DMS153 (cell line): ENCODE measurements around the gene MED12L.

Experiments used
- DNase-seq: peaks from one replicate; lab custom pipeline; 2025; lab: John Stamatoyannopoulos, UW

Gene MED12L

GRCh38 chr3:151319628-151320027, 234.2 kb downstream of the MED12L start:
- no peak for DNase-seq

DNA sequence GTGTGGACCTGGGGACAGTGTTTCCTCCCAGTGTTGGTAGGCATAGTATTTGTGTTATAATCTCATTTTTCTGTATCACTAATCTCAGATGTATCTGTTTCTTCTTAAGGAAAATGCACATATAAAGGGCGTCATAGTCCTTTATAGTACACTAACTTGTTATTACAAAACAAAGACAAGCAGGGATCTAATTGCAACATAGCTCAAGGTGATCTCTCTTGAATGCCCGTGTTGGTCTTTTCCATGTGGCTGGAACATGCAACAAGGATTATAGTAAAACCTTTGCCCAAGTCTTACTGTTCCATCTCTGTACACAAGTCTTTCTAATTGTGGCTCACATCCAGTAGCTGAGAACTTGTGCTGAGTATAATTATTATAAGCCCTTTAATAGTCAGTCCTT, 234.7 kb downstream of the MED12L start:
- no peak for DNase-seq

GRCh38 chr3:151321526-151321925, 236.1 kb downstream of the MED12L start:
- DNase-seq: no peak

DNA sequence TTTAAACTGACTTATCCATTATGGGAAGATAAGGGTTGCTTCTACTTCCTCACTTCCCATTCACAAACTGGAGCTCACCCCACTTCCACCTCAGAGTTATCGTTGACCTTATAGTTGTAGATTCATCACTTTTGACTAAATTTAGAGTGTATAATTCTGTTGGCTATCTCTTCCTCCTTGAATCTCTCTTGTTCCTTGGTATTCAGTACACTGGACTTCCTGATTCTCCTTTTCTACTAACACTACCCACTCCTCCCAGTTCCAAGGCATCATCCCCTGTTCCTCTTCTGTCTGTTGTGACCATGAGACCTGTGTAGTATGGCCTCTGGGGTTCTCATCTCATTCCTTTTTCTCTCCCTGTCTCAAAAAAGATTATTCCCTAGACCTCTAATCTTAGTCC, 237.0 kb downstream of the MED12L start:
- DNase-seq: no peak

DNA sequence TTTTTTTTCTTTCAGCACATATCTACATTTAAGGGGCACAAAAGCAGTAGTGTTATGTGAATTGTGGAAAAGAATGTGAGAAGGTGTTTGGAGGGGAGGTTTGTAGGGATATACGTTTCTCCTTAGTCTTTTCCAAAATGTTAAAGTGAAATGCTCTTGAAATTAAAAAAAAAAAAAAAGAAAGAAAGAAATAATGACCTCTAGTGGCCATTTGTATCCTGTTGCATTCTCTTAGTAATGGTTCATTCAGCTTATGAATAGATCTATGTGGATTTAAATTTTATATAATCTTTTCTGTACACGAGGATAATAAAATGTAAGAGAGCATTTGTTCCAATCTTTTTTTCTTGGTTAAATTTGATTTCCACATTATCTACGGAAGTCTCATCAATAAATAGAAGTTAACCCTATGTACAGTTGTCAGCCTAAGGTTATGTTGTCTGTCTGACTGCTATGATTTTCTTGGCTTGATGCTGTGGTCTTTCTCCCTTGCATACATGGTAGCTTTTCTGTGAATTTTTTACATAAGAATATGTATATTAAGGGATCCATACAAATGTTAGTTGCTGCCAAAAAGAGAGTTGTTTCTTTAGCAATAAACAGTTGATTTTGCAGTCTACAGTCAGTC, 242.2 kb downstream of the MED12L start:
- no peak for DNase-seq

DNA sequence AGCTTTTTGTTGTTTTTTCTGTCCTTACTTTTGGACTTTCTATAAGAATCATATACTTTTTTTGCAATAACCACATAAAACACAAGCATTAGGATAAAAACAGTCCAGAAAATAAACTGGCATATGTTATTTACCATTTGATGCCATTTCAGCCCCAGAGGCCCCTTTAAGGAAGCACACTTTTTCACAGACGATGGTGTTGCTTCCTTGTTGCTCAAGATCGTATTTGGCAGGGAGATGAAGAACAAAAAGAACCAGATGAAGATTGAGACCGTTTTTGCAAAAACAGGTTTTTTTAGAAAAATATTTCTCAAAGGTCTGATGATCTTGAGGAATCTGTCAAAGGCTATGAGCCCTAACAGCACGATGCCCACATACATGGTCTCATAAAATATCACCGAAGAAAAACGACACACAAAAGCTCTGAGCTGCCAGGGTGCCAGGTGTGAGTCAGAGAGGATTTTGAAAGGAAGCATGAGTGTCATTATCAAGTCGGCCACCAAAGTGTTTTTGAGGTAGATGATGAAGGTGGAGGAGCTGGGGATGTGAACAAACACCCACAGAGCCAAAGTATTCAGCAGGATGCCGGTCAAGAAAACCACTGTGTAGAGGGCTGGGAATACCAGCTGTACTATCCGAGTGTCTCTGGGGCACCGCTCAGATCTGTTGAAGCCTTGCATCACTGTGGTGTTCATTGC, 243.0 kb downstream of the MED12L start:
- DNase-seq: no peak

GRCh38 chr3:151329363-151329762, 243.9 kb downstream of the MED12L start, which contains the start of gene P2RY13:
Gene P2RY13, minus strand, starts transcription at chr3:151329549. Its CDS starts 21 bp downstream, at chr3:151329528.
- DNase-seq: no peak

GRCh38 chr3:151330379-151330778, 244.9 kb downstream of the MED12L start:
- DNase-seq: no peak

DNA sequence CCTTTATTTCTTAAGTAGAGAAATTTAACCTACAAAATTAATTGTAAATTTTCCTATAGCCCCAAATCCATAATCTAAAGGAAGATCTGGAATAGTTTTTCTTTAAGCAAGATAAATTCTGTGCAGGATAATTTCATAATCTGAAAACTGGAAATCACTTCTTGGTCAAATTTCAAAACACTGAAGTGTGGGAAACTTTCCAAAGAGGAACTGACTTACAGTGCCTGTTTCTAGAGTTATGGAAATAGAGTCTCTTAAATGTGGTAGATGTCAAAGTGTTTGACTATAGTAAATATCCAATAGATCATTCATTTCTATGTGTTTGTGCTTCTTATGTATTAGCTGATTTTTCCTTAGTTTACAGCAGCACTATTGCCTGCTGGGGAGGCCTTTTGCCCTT, 245.4 kb downstream of the MED12L start:
- DNase-seq: no peak

DNA sequence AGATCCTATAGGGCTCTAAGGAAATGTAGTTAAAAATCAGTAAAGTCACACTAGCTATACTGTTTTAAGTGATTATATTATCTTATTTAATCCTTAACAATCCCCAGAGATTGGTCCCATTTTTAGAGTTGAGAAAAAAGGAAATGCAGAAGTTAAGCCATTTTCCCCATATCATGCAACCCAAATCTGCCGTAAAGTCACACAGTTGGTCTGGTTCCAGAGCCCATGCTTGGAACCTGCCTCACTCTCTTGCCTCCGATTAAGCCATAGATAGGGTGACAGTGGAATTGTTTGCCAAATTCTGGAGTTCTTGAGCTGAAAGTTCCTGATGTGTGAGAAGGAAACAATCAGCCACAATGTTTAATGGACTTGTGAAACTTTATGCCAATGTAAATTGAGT, 246.2 kb downstream of the MED12L start:
- no peak for DNase-seq

DNA sequence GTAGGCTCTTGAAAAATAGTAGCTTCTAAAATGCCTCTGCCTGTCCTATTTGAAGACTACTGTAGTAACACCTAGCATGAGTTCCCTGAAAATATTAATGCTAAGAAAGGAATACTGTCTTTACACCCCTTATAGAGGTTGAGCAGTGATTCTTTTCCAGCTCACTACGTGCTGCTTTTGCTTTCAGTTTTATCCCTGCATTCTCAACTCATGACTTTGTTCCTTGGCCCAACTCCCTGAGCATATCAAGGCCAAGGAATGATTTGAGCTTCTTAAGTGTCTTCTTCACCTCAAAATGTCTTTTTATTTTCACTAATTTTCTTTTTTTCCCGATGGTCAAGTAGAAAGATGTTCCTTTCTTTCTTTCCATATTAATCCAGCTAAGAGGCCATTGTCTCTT, 260.4 kb downstream of the MED12L start:
- DNase-seq: no peak

DNA sequence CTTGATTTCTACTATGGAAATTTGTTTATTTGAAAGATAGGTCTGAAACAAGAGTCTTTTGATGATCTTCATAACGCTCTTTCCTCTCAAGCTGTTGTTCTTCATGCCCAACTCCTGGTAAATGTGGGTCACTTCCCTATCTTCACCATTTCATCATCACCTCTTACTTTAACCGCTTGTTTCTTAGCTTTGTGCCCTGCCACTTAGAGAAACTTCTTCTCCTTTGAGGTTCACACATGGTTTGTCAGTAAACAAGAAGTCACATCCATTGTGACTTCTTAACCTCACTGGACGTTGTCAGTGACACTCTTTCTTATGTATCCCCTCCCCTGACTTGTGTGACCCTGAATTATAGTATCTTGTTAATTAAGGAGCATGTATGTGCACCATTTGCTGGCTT, 260.8 kb downstream of the MED12L start:
- no peak for DNase-seq

DNA sequence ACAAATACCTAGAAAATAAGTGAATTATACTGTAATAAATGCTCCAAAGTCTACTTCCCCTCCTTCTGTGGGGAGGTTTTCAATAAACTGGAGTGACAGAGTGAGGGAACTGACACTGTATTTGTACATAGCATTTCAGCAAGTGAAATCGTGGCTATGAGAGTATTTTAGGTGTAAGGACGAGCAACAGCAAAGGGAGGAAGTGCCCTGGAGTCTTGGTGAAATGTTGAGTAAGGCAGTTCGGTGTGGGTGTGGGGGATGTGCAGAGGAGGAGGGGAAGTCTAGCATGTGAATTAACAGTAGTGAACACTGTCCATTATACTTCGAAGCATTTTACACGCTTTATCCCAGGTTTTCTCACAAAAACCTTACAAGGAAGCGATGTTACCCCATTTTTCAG, 262.0 kb downstream of the MED12L start:
- DNase-seq: no peak

GRCh38 chr3:151350656-151351055, 265.2 kb downstream of the MED12L start:
- DNase-seq: no peak

DNA sequence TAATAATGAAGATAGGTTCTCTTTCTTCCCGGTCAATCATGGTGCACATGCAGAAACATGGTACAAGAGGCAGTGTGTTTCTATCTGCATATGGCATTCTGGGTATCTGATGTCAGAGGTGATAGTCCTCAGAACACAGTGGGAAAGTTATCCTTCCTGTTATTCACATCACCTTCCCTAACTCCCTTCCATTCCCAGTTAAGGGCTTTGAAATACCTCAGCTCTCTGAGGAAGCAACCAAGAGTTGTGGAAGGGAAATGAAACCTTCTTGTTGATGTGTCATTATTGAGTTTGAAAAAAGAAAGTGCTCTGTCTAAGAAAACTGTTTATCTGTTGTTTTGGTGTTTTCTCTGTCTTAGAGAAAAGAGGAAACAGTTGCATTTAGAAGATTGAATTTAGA, 265.8 kb downstream of the MED12L start:
- DNase-seq: no peak

DNA sequence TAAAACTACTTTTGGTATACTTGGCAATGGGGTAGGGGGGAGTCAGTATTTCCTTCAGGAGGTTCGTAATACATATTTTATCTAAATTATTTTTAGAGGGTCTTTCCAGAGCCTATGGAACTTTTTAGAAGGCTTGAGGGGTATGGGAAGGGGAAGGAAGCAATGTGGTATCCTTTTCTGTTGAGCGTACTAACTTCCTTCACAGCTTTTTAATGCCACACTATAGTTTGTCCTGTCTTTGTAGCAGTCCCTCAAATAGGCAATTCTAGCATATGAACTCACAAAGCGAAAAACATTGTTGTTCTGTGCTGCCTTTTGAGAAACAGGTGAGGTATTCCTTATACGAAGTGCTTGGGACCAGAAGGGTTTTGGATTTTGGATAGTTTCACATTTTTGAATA, 266.2 kb downstream of the MED12L start:
- no peak for DNase-seq

GRCh38 chr3:151356794-151357462, 271.5 kb downstream of the MED12L start:
- DNase-seq: no peak

DNA sequence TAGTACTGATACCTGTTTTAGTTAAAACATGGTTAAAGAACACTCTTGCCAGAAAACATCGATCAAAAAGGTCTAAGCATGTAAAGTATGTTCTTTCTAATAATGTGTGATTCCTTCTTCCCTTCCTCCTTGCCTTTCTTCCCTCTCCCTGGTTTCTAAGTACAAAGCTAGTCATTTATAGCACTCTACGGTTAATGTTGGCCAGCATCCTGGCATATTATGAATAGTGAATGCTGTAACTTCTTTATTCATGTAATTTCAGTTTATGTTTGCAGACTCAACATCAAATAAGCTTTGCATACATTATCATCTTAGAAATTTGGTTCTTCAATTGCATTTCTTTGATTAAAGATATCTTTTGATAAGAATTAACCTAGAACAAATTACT, 272.0 kb downstream of the MED12L start:
- no peak for DNase-seq

GRCh38 chr3:151362751-151363174, 277.3 kb downstream of the MED12L start:
- DNase-seq: no peak

DNA sequence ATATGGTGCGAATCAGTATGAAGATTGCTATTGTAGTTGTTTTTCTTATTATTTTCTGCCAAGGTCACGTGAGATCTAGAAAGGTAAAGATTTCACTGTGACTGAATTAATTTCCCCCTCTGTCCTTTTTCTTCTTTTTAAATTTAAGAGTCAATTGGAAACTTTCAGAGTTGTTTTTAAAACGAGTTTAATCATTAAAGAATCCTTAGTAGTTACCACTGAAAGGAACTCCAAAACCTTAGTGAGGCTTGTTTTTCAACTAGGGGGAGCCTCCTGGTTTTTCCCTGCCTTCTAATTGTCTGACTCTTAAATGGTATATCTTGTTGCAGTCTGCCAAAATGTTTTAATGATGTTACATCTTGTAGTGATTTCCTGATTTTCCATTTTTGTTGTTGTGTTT, 281.5 kb downstream of the MED12L start:
- DNase-seq: no peak

DNA sequence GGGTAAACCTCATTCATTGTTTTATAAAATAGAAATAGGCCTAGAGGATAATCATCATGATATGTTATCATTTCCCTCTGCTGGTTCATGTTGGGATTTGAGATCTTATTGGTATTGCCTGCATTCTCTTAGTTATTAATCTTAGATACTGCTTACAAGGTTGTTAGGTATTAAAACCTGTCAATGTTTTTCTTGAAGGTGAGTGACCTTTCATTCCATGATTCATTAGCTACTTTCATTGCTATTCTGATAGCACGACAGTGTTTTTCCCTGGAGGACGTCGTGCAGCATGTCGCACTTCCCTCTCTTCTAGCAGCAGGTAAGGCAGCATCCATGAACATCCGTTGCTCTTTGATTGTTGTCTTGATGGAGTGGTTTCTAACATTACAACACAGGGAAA, 282.0 kb downstream of the MED12L start:
- DNase-seq: no peak

DNA sequence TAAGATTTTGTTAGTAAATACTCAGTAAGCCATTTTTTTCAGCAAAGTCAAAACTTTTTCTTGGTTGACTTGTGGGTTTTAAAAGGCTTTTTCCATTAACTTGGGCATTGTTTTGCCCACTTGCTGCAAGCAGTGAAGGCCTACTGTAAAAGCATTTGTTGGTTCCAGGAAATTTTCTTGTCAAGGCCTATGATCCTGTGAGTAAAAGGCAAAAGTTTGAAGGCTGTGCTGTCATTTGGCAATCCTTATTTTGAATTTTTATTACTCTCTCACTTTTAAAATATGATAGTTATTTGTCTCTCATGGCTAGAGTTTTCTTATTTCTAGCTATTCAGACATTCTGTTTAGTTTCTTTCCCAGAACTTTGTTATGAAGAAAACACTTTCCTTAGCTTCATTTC, 286.1 kb downstream of the MED12L start:
- no peak for DNase-seq

- DNase-seq: no peak
Observed at GRCh38 chr3:151372063-151372820, 286.8 kb downstream of the MED12L start.
